Subcutaneous abdominal adipose tissue (tissue), 5 donors: ENCODE data around the gene SLC25A38.

Experiments
- H3K27ac ChIP-seq: one replicate; pipeline ENCODE4 v1.7.0; 2013; ENCODE audit warnings: low read depth, mild to moderate bottlenecking, inconsistent platforms, low read length, moderate library complexity
- H3K27me3 ChIP-seq, 5 donors: one replicate each; pipeline ENCODE4 v1.7.0; 2013; ENCODE audit warnings: low read length in 5 of 5, inconsistent platforms in 1 of 5; ENCODE audit not compliant: control insufficient read depth in 5 of 5, insufficient read depth in 4 of 5
- H3K36me3 ChIP-seq, 5 donors: one replicate each; pipeline ENCODE4 v1.7.0; 2013; ENCODE audit warnings: low read length in 5 of 5; ENCODE audit not compliant: control insufficient read depth in 5 of 5, insufficient read depth in 5 of 5
- H3K4me1 ChIP-seq, 5 donors: one replicate each; pipeline ENCODE4 v1.7.0; 2013; ENCODE audit warnings: low read length in 5 of 5, mild to moderate bottlenecking in 3 of 5, moderate library complexity in 1 of 5; ENCODE audit not compliant: control insufficient read depth in 5 of 5, insufficient read depth in 5 of 5
- H3K4me3 ChIP-seq, 5 donors: one replicate each; pipeline ENCODE4 v1.7.0; 2013; ENCODE audit warnings: low read length in 5 of 5, low read depth in 1 of 5
- H3K9ac ChIP-seq, 5 donors: one replicate each; pipeline ENCODE4 v1.7.0; 2013; ENCODE audit warnings: low read length in 5 of 5, mild to moderate bottlenecking in 4 of 5, moderate library complexity in 3 of 5
- H3K9me3 ChIP-seq, 5 donors: one replicate each; pipeline ENCODE4 v1.7.0; 2013; ENCODE audit warnings: low read length in 5 of 5; ENCODE audit not compliant: control insufficient read depth in 5 of 5
- donor health status: healthy.
- donor health status: healthy.
- donor health status: healthy.
- donor health status: healthy.
- donor health status: healthy.

Gene SLC25A38

GRCh38 chr3:39428745-39429201 is 45.6 kb downstream of the SLC25A38 start:
- H3K36me3 ChIP-seq, result no peaks in the 10 kb centered on the region
- peak overlapping the region in 3 of 5 donors; percentile 8 to 39 (median 27) for H3K4me3 ChIP-seq
- no peak overlapping the region for H3K9ac ChIP-seq
- peaks cover 0 to 20% (median 13%) of the 10 kb centered on the region in 5 donors for H3K4me1 ChIP-seq
- H3K27ac ChIP-seq, result no peak overlapping the region
- peaks cover 0 to 13% (median 0%) of the 10 kb centered on the region in 5 donors for H3K27me3 ChIP-seq
- H3K9me3 ChIP-seq, result no peaks in the 10 kb centered on the region

- no peaks in the 10 kb centered on the region for H3K36me3 ChIP-seq
- no peaks in the 10 kb centered on the region for H3K9me3 ChIP-seq
- H3K4me3 ChIP-seq, result no peak overlapping the region
- no peak overlapping the region for H3K27ac ChIP-seq
- H3K9ac ChIP-seq, result no peak overlapping the region
- peaks cover 0 to 26% (median 13%) of the 10 kb centered on the region in 5 donors for H3K4me1 ChIP-seq
- H3K27me3 ChIP-seq, result peaks cover 0 to 13% (median 0%) of the 10 kb centered on the region in 5 donors
Observed at GRCh38 chr3:39429466-39429865, 46.3 kb downstream of the SLC25A38 start.

- no peak overlapping the region for H3K9ac ChIP-seq
- H3K4me1 ChIP-seq, result peaks cover 0 to 26% (median 13%) of the 10 kb centered on the region in 5 donors
- peaks cover 0 to 13% (median 0%) of the 10 kb centered on the region in 5 donors for H3K27me3 ChIP-seq
- no peaks in the 10 kb centered on the region for H3K9me3 ChIP-seq
- no peaks in the 10 kb centered on the region for H3K36me3 ChIP-seq
- H3K4me3 ChIP-seq, result no peak overlapping the region
- H3K27ac ChIP-seq, result no peak overlapping the region
Observed at GRCh38 chr3:39432342-39432741, 49.2 kb downstream of the SLC25A38 start.

GRCh38 chr3:39433642-39434041 is 50.5 kb downstream of the SLC25A38 start:
- Histone ChIP-seq H3K27ac (no peak overlapping the region), H3K27me3 (peaks cover 0 to 12% (median 0%) of the 10 kb centered on the region in 5 donors), H3K9ac (no peak overlapping the region), H3K4me3 (peak overlapping the region in 4 of 5 donors; percentile 14 to 41 (median 29)), H3K36me3 (no peaks in the 10 kb centered on the region), H3K9me3 (no peaks in the 10 kb centered on the region), H3K4me1 (peaks cover 0 to 22% (median 12%) of the 10 kb centered on the region in 5 donors)

GRCh38 chr3:39434574-39434973 is 51.4 kb downstream of the SLC25A38 start:
- H3K9me3 ChIP-seq, result no peaks in the 10 kb centered on the region
- no peak overlapping the region for H3K4me3 ChIP-seq
- H3K27ac ChIP-seq, result no peak overlapping the region
- no peak overlapping the region for H3K9ac ChIP-seq
- peaks cover 0 to 4% (median 0%) of the 10 kb centered on the region in 5 donors for H3K27me3 ChIP-seq
- H3K36me3 ChIP-seq, result no peaks in the 10 kb centered on the region
- peaks cover 0 to 13% (median 7%) of the 10 kb centered on the region in 5 donors for H3K4me1 ChIP-seq

GRCh38 chr3:39435006-39435748 is 52.0 kb downstream of the SLC25A38 start:
- Histone ChIP-seq H3K36me3 (no peaks in the 10 kb centered on the region), H3K9ac (no peak overlapping the region), H3K4me3 (no peak overlapping the region), H3K4me1 (peaks cover 0 to 13% (median 7%) of the 10 kb centered on the region in 5 donors), H3K9me3 (no peaks in the 10 kb centered on the region), H3K27me3 (peaks cover 0 to 3% (median 0%) of the 10 kb centered on the region in 5 donors), H3K27ac (no peak overlapping the region)

GRCh38 chr3:39438880-39439279 is 55.7 kb downstream of the SLC25A38 start:
- Histone ChIP-seq H3K36me3 (no peaks in the 10 kb centered on the region), H3K27ac (no peak overlapping the region), H3K9me3 (no peaks in the 10 kb centered on the region), H3K4me3 (no peak overlapping the region), H3K4me1 (peaks cover 0 to 11% (median 5%) of the 10 kb centered on the region in 5 donors), H3K9ac (no peak overlapping the region), H3K27me3 (no peaks in the 10 kb centered on the region)

- H3K9me3 ChIP-seq, result no peaks in the 10 kb centered on the region
- no peaks in the 10 kb centered on the region for H3K27me3 ChIP-seq
- no peak overlapping the region for H3K27ac ChIP-seq
- H3K4me1 ChIP-seq, result peaks cover 0 to 11% (median 0%) of the 10 kb centered on the region in 5 donors
- no peaks in the 10 kb centered on the region for H3K36me3 ChIP-seq
- H3K9ac ChIP-seq, result no peak overlapping the region
- H3K4me3 ChIP-seq, result no peak overlapping the region
Observed at GRCh38 chr3:39440316-39440715, 57.1 kb downstream of the SLC25A38 start.

- Histone ChIP-seq H3K27me3 (no peaks in the 10 kb centered on the region), H3K9ac (no peak overlapping the region), H3K4me1 (peaks cover 2 to 14% (median 4%) of the 10 kb centered on the region in 5 donors), H3K9me3 (no peaks in the 10 kb centered on the region), H3K36me3 (no peaks in the 10 kb centered on the region), H3K27ac (no peak overlapping the region), H3K4me3 (no peak overlapping the region)
Observed at GRCh38 chr3:39443530-39443929, 60.4 kb downstream of the SLC25A38 start.

- Histone ChIP-seq H3K4me1 (peaks cover 2 to 14% (median 4%) of the 10 kb centered on the region in 5 donors), H3K9ac (no peak overlapping the region), H3K36me3 (no peaks in the 10 kb centered on the region), H3K27ac (no peak overlapping the region), H3K4me3 (no peak overlapping the region), H3K27me3 (no peaks in the 10 kb centered on the region), H3K9me3 (no peaks in the 10 kb centered on the region)
Observed at GRCh38 chr3:39445927-39446326, 62.8 kb downstream of the SLC25A38 start.
